ACC112 (cell line): ENCODE measurements around the gene GLI3.

Experiments used
- H2AFZ ChIP-seq: fragments of 200-600 bp; sonication (generic); one replicate; pipeline ENCODE4 v1.6.0; 2017; ENCODE audit warnings: antibody characterized with exemption, low read length; ENCODE audit not compliant: unreplicated experiment
- H3K27ac ChIP-seq: fragments of 200-600 bp; sonication (generic); 2 replicates; pipeline ENCODE4 v1.5.1; 2014; ENCODE audit warnings: low read depth, mild to moderate bottlenecking, antibody characterized with exemption, low read length, moderate library complexity
- H3K27me3 ChIP-seq: fragments of 200-600 bp; sonication (generic); 2 replicates; pipeline ENCODE4 v1.6.1; 2014; ENCODE audit warnings: mild to moderate bottlenecking, antibody characterized with exemption, low read length, moderate library complexity, mixed read lengths; ENCODE audit not compliant: insufficient read depth
- H3K36me3 ChIP-seq: fragments of 200-600 bp; sonication (generic); 2 replicates; pipeline ENCODE4 v1.6.1; 2016; ENCODE audit warnings: mild to moderate bottlenecking, antibody characterized with exemption, low read length, moderate library complexity, mixed read lengths; ENCODE audit not compliant: insufficient read depth
- H3K4me1 ChIP-seq: fragments of 200-600 bp; sonication (generic); one replicate; pipeline ENCODE4 v1.6.1; 2016; ENCODE audit warnings: low read length, mixed read lengths; ENCODE audit not compliant: insufficient read depth, unreplicated experiment, control insufficient read depth
- H3K4me3 ChIP-seq: fragments of 200-600 bp; sonication (generic); 2 replicates; pipeline ENCODE4 v1.5.1; 2014; ENCODE audit warnings: mild to moderate bottlenecking, low read depth, low read length
- H3K79me2 ChIP-seq: fragments of 200-600 bp; sonication (generic); one replicate; pipeline ENCODE4 v1.6.0; 2016; ENCODE audit warnings: low read length; ENCODE audit not compliant: control insufficient read depth, unreplicated experiment, insufficient read depth

Gene GLI3

GRCh38 chr7:42254217-42254616 is 17.2 kb upstream of the GLI3 start:
- Histone ChIP-seq H3K36me3 (no peaks in the 10 kb centered on the region), H2AFZ (no peak overlapping the region), H3K27ac (no peak overlapping the region), H3K4me1 (peaks cover 4% of the 10 kb centered on the region), H3K79me2 (no peaks in the 10 kb centered on the region), H3K27me3 (no peaks in the 10 kb centered on the region), H3K4me3 (no peak overlapping the region)

DNA sequence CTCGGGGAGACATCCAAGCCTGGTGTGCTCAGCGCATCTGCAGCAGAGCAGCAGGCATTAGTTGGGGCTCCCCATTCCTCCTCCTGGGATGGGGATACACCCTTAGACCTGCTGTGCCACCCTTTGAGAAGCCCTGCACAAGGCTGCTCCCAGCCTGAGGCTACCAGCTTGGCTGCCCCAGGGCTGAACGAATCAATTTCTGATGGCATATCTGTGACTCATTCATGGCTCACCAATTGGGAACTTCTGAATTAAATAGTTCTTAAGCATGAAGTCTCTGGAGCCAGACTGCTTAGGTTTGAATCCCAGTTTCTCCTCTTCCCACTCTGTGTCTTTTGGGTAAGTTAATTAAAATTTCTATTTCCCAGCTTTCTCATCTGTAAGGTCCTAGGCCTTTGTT is 16.3 kb upstream of the GLI3 start:
- Histone ChIP-seq H2AFZ (no peak overlapping the region), H3K4me3 (no peak overlapping the region), H3K27ac (no peak overlapping the region), H3K79me2 (no peaks in the 10 kb centered on the region), H3K36me3 (no peaks in the 10 kb centered on the region), H3K27me3 (no peaks in the 10 kb centered on the region), H3K4me1 (peaks cover 4% of the 10 kb centered on the region)

GRCh38 chr7:42250411-42250810 is 13.4 kb upstream of the GLI3 start:
- H3K4me3 ChIP-seq, result no peak overlapping the region
- no peak overlapping the region for H2AFZ ChIP-seq

DNA sequence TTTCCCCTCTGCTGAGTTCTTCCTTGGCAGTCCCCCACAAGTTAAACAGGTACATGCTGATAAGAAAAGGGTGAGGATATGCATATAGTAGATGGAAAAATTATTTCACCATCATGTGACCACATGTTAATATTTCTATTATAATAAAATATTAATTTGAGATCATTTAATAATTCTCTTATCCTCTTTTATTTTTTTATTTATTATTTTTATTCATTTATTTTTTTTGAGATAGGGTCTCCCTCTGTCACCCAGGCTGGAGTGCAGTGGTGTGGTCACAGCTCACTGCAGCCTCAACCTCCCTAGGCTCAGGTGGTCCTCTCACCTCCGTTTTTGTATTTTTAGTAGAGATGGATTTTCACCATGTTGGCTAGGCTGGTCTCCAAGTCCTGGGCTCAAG is 11.6 kb upstream of the GLI3 start:
- no peak overlapping the region for H2AFZ ChIP-seq
- no peaks in the 10 kb centered on the region for H3K36me3 ChIP-seq
- no peak overlapping the region for H3K27ac ChIP-seq
- peaks cover 34% of the 10 kb centered on the region for H3K4me1 ChIP-seq
- H3K79me2 ChIP-seq, result no peaks in the 10 kb centered on the region
- no peaks in the 10 kb centered on the region for H3K27me3 ChIP-seq
- no peak overlapping the region for H3K4me3 ChIP-seq

More at GRCh38 chr7:42250411-42250810, 13.4 kb upstream of the GLI3 start:
- peaks cover 24% of the 10 kb centered on the region for H3K4me1 ChIP-seq
- no peaks in the 10 kb centered on the region for H3K36me3 ChIP-seq
- H3K27me3 ChIP-seq, result no peaks in the 10 kb centered on the region
- no peaks in the 10 kb centered on the region for H3K79me2 ChIP-seq
- no peak overlapping the region for H3K27ac ChIP-seq

DNA sequence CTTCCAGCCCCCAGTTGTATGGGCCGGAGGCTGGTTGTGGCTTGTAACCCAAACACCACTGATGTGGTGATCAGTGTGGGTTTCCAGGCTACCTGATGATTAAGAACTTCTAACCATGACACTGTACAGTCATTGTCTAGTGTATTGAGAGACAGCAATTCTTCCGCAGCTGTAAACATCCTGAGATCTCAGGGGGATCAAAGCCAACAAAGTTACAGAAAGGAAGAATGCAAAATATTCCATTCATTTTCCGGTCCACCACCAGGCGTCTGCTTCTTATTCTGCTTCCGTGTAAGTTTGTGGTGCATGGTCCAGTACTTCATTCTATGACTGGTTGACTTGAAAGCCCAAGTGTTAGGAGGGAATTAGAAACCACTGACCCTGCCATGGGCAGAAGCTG is 10.3 kb upstream of the GLI3 start:
- Histone ChIP-seq H3K27me3 (no peaks in the 10 kb centered on the region), H3K4me1 (peaks cover 32% of the 10 kb centered on the region), H3K36me3 (no peaks in the 10 kb centered on the region), H2AFZ (no peak overlapping the region), H3K4me3 (no peak overlapping the region; the same call in 1 of the 2 replicates), H3K79me2 (no peaks in the 10 kb centered on the region), H3K27ac (no peak overlapping the region)

- Histone ChIP-seq H3K36me3 (no peaks in the 10 kb centered on the region), H3K79me2 (no peaks in the 10 kb centered on the region), H3K4me1 (peaks cover 32% of the 10 kb centered on the region)
Observed at GRCh38 chr7:42244828-42245227, 7.8 kb upstream of the GLI3 start.

GRCh38 chr7:42242381-42242780 is 5.4 kb upstream of the GLI3 start:
- no peak overlapping the region for H3K27ac ChIP-seq
- no peak overlapping the region for H3K4me3 ChIP-seq
- H3K79me2 ChIP-seq, result no peaks in the 10 kb centered on the region
- no peak overlapping the region for H2AFZ ChIP-seq
- H3K4me1 ChIP-seq, result peaks cover 42% of the 10 kb centered on the region
- H3K36me3 ChIP-seq, result no peaks in the 10 kb centered on the region
- H3K27me3 ChIP-seq, result no peaks in the 10 kb centered on the region

More at GRCh38 chr7:42244828-42245227, 7.8 kb upstream of the GLI3 start:
- Histone ChIP-seq H3K27ac (0 out of 2 replicates have a peak overlapping the region, but pooled peaks have one; percentile 9), H2AFZ (peak overlapping the region; percentile 92), H3K4me3 (no peak overlapping the region), H3K27me3 (no peaks in the 10 kb centered on the region)

- H2AFZ ChIP-seq, result no peak overlapping the region
Observed at GRCh38 chr7:42241424-42241823, 4.4 kb upstream of the GLI3 start.

GRCh38 chr7:42240416-42240815 is 3.4 kb upstream of the GLI3 start:
- Histone ChIP-seq H3K27me3 (no peaks in the 10 kb centered on the region), H3K4me3 (no peak overlapping the region), H2AFZ (no peak overlapping the region), H3K36me3 (no peaks in the 10 kb centered on the region), H3K79me2 (peaks cover 9% of the 10 kb centered on the region), H3K27ac (no peak overlapping the region), H3K4me1 (peaks cover 27% of the 10 kb centered on the region)

More at GRCh38 chr7:42241424-42241823, 4.4 kb upstream of the GLI3 start:
- H3K79me2 ChIP-seq, result no peaks in the 10 kb centered on the region
- no peaks in the 10 kb centered on the region for H3K27me3 ChIP-seq
- no peak overlapping the region for H3K4me3 ChIP-seq
- no peaks in the 10 kb centered on the region for H3K36me3 ChIP-seq
- peaks cover 33% of the 10 kb centered on the region for H3K4me1 ChIP-seq
- no peak overlapping the region for H3K27ac ChIP-seq

DNA sequence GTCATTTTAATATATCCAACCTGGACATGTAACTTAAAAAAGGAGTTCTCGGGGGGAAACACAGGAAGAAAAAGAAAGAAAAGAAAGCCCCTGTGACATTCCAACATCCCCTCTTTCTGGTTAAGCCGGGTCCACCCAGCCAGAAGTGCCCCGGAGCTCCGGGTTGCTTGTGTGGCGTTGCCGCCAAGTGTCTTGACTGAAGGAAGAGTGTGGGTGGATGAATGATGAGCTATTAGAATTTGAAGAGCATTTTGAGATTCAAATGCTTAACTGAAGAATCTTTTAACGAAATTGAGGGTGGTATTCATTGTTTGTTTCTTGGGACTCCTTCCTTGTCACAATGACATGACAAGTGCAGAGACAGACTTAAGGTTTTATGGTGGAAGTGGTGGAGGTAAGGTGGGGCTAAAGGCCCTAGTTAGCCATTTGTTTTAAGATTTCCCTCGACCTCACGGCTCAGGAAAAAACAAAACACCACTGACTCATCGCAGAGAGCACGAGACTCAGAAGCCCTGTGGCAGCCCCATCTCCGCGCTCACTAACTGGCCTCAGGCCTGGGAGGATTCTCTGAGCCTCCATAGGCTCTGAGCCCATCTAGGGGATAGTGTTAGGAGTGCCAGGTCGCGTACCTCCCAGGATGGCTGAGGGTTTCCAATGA is 1.8 kb upstream of the GLI3 start:
- peak overlapping the region; percentile 55 for H3K27ac ChIP-seq
- H3K4me1 ChIP-seq, result peaks cover 30% of the 10 kb centered on the region
- H3K27me3 ChIP-seq, result no peaks in the 10 kb centered on the region
- H3K36me3 ChIP-seq, result no peaks in the 10 kb centered on the region
- H3K79me2 ChIP-seq, result peaks cover 25% of the 10 kb centered on the region
- H3K4me3 ChIP-seq, result peak overlapping the region; percentile 75
- H2AFZ ChIP-seq, result peak overlapping the region; percentile 82

DNA sequence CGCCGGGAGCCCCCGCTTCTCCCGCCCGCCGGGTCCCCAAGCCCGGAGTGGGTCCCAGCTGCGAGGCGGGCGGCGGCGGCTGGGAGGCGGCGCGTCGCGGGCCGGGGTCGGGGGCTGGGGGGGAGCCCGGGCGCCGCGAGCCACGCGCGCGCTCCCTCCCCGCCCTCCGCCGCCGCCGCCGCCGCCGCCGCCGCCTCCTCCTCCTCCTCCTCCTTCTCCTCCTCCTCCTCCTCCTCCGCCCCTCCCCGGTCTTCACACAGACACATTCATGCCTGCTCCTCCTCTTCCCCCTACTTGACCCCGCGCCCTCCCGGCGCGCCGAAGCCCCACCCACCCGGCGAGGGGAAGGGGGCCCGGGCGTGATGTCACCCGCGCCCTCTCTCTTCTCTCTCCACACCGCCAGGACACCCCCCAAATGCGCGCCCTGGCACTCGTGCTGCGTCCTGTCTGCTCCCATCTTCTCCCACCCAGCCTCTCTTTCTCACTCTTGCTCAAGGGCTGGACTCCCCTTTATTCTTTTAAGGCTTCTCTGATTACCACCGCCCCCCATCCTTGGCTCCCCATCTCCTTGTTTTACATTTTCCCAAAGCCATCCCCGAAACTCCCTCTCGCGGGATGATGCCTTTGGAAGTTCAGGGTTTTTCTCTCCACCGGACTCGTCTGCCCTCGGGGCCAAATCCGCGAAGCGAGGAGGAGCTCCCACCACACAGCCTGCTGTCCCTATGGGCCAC is 967 bp upstream of the GLI3 start:
- H3K4me1 ChIP-seq, result peaks cover 38% of the 10 kb centered on the region
- peak overlapping the region; percentile 81 for H3K27ac ChIP-seq

More for the DNA sequence above, 967 bp upstream of the GLI3 start:
- Histone ChIP-seq H3K4me3 (peak overlapping the region; percentile 88), H3K27me3 (no peaks in the 10 kb centered on the region), H3K36me3 (no peaks in the 10 kb centered on the region), H3K79me2 (peaks cover 30% of the 10 kb centered on the region), H2AFZ (peak overlapping the region; percentile 90)
